ENCODE data around the gene USP10. TPM values are rescaled to one million over a fixed set of nuclear protein-coding genes. Genes with fewer than 3 reads are reported as not detected.

USP10 gene
- total RNA-seq, 1 experiment from 2014 or later = 203 TPM

DNA sequence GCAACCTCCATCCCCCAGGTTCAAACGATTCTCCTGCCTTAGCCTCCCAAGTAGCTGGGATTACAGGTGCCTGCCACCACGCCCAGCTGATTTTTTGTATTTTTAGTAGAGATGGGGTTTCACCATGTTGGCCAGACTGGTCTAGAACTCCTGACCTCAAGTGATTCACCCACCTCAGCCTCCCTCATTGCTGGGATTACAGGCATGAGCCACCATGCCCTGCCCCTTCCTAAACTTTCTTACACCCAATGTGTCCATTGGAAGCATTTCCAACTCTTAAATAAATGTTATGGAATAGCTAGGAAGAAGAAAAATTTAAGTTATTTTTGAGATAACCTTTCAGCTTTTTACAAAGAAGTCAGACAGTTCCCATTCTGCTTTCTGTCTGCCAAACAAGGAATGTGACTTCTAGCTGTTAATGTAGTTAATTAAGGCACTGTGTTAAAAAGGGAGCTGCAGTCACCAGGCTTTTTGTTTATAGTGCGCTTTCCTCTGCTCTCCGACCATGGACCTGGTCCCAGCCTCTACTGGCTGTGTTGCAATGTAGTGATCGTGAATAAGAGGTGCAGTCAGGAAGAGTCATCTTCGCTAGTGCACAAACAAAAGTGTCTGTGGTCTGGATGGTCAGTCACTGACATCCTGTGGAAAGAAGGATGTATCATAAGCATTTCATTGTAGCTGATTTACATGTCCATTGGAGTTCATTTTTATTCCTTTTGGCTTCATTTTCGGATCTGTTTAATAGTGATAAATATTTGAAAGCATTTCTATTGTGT is 39.7 kb downstream of the USP10 start:
- Mint-ChIP-seq H3K36me3 (ENCODE audit: insufficient read depth in 1 of 3, low read depth in 3 of 3) (peaks cover 3 to 36% (median 20%) of the 10 kb centered on the region in 3 experiments; a peak in 5 of 7 replicates), H3K27me3 (ENCODE audit: low read depth) (no peaks in the 10 kb centered on the region), H3K27ac (no peak overlapping the region; a peak in 1 of 7 replicates), H3K4me1 (peaks cover 55 to 67% of the 10 kb centered on the region in 2 experiments), H3K4me3 (no peak overlapping the region), H3K9me3 (peaks cover 0 to 3% of the 10 kb centered on the region in 2 experiments; a peak in 1 of 5 replicates)
- no peak overlapping the region for H3K14ac ChIP-seq (ENCODE audit: insufficient read depth, low read length)
- no peak overlapping the region for H2AFZ ChIP-seq (ENCODE audit: low read length)
- H4K20me1 ChIP-seq (ENCODE audit: control insufficient read depth, insufficient read depth, insufficient read length) = peaks cover 7% of the 10 kb centered on the region
- peaks cover 33% of the 10 kb centered on the region; the same call in 1 of the 2 replicates for H3K79me2 ChIP-seq (ENCODE audit: insufficient read depth, low read length)
- no peaks in the 10 kb centered on the region for H3K27me3 ChIP-seq (ENCODE audit: insufficient read depth, low read length)
- no peak overlapping the region for H3K56ac ChIP-seq (ENCODE audit: insufficient read length, low read depth, low read length)
- H3K4ac ChIP-seq (ENCODE audit: low read depth, low read length) = no peak overlapping the region
- H2BK15ac ChIP-seq (ENCODE audit: low read depth, low read length) = no peak overlapping the region
- H2BK12ac ChIP-seq (ENCODE audit: insufficient read length, low read depth, low read length) = no peak overlapping the region
- H4K5ac ChIP-seq (ENCODE audit: insufficient read length, low read depth, low read length) = no peak overlapping the region
- H3T11ph ChIP-seq (ENCODE audit: low read length) = no peak overlapping the region
- H3K4me1 ChIP-seq (ENCODE audit: insufficient read depth, low read length) = peaks cover 9% of the 10 kb centered on the region; the same call in 1 of the 2 replicates
- no peak overlapping the region for H4K8ac ChIP-seq (replicated peaks; ENCODE audit: insufficient read length, low read depth, low read length)
- no peak overlapping the region for H3K4me2 ChIP-seq (ENCODE audit: insufficient read depth, insufficient read length, low read length)
- peaks cover 8% of the 10 kb centered on the region for H3K79me1 ChIP-seq (ENCODE audit: insufficient read depth, low read depth, low read length, poor library complexity, severe bottlenecking)
- H3K18ac ChIP-seq (ENCODE audit: insufficient read length, low read depth, low read length) = no peak overlapping the region
- H3K23ac ChIP-seq (ENCODE audit: insufficient read length, low read depth, low read length) = no peak overlapping the region
- H2BK20ac ChIP-seq (ENCODE audit: low read depth, low read length, poor library complexity, severe bottlenecking) = no peak overlapping the region
- no peak overlapping the region for H2BK5ac ChIP-seq (ENCODE audit: insufficient read length, low read length)
- TF ChIP-seq, protein P1, sequence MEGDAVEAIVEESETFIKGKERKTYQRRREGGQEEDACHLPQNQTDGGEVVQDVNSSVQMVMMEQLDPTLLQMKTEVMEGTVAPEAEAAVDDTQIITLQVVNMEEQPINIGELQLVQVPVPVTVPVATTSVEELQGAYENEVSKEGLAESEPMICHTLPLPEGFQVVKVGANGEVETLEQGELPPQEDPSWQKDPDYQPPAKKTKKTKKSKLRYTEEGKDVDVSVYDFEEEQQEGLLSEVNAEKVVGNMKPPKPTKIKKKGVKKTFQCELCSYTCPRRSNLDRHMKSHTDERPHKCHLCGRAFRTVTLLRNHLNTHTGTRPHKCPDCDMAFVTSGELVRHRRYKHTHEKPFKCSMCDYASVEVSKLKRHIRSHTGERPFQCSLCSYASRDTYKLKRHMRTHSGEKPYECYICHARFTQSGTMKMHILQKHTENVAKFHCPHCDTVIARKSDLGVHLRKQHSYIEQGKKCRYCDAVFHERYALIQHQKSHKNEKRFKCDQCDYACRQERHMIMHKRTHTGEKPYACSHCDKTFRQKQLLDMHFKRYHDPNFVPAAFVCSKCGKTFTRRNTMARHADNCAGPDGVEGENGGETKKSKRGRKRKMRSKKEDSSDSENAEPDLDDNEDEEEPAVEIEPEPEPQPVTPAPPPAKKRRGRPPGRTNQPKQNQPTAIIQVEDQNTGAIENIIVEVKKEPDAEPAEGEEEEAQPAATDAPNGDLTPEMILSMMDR (conservative IDR thresholded peaks at IDR 0.05) = no peak
- H3K27ac ChIP-seq (ENCODE audit: insufficient read length, low read depth, low read length) = no peak overlapping the region
- no peaks in the 10 kb centered on the region for H3K23me2 ChIP-seq (ENCODE audit: insufficient read length, low read depth, low read length, poor library complexity, severe bottlenecking)
- no peak overlapping the region for H2BK120ac ChIP-seq (ENCODE audit: low read depth, low read length, poor library complexity, severe bottlenecking)
- DNase-seq = no peak
- H3K9ac ChIP-seq (ENCODE audit: extremely low read depth, insufficient read length, low read length) = no peak overlapping the region
- WGBS (ENCODE audit: extremely low coverage, insufficient read length, low lambda C conversion rate) = no CpG with 5 or more reads among the region's 7 CpGs
- no peak overlapping the region for H4K91ac ChIP-seq (ENCODE audit: insufficient read length, low read depth, low read length)
- no peaks in the 10 kb centered on the region for H3K9me3 ChIP-seq (ENCODE audit: control insufficient read depth, low read depth, low read length)
- H2AK5ac ChIP-seq (ENCODE audit: insufficient read length, low read length) = no peak overlapping the region

All from H9 (cell line).